ENCODE data around the gene KRTAP5-2.
"Not testable (repeated sequence)": the region's sequence is repeated elsewhere in the genome, so short reads cannot be mapped to it uniquely, and the experiment has no call there.

The KRTAP5-2 gene

DNA sequence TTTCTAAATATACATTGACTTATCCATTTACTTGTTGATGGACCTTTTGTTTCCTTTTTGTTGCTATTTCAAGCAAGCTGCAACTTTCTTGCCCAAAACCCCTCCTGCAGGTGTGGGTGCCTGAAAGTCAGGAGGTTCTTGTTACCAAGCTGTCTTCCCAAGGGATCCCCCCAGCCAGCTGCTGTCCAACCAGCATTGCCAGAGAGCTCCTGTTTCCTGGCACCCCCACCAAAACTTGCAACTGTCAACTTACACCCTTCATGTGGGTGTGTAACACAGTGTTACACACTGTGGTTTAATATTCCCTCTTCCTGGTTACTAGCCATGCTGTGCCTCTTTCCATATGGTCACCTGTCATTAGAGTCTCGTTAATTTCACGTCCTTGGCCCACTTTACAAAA, 11.4 kb downstream of the KRTAP5-2 start:
- DNase-seq, result peak; percentile 80

DNA sequence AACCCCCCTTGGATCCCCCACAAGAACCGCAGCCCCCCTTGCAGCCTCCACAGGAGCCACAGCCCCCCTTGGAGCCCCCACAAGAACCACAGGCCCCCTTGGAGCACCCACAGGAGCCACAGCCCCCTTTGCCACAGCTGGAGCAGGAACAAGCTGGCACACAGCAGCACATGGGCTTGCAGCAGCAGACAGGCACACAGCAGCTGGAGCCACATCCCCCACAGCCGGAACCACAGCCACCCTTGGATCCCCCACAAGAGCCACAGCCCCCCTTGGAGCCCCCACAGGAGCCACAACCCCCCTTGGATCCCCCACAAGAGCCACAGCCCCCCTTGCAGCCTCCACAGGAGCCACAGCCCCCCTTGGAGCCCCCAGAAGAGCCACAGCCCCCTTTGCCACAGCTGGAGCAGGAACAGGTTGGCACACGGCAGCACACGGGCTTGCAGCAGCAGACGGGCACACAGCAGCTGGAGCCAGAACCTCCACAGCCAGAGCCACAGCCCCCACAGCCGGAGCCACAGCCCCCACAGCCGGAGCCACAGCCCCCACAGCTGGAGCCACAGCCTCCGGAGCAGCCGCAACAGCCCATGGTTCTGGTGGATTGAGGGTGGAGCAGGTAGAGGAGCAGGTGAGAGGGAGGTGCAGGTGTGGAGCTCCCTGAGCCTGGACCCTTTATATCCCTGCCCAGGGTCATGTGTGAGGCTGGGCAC, 13.3 kb downstream of the KRTAP5-2 start, which contains the start of gene KRTAP5-1:
TSS of gene KRTAP5-1 (minus strand) at position 623 of the 710 bp plus-strand sequence. CDS start at position 589, 34 bp downstream.
- not testable (repeated sequence) for DNase-seq

GRCh38 chr11:1582909-1583308, 15.2 kb downstream of the KRTAP5-2 start:
- not testable (repeated sequence) for DNase-seq

GRCh38 chr11:1581976-1582375, 16.1 kb downstream of the KRTAP5-2 start:
- DNase-seq, result no peak

DNA sequence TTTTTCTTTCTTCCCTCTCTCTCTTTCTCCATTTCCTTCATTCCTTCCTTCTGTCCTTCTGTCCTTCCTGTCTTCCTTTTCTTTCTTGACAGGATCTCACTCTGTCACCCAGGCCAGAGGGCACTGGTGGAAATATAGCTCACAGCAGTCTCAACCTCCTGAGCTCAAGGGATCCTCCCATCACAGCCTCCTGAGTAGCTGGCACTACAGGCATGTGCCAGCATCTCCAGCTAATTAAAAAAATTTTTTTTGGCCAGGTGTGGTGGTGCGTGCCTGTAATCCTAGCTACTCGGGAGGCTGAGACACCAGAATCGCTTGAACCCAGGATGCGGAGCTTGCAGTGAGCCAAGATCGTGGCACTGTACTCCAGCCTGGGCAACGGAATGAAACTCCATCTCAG, 21.3 kb downstream of the KRTAP5-2 start:
- DNase-seq, result no peak

- not testable (repeated sequence) for DNase-seq
Measured at GRCh38 chr11:1575756-1576155, 22.3 kb downstream of the KRTAP5-2 start.

DNA sequence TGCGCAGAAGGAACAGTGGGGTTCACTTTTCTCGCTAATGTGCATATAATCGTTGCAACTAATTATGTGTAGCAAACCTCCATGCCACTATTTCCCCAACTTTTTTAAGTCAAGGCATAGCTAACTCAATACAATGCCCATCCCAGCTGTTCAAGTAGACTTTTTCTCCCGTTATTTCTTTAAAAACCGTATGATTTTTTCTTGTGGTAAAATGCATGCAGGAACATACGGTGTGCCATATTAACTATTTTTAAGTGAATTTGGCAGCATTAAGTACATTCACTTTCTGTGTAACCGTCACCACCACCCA, 23.2 kb downstream of the KRTAP5-2 start:
- no peak for DNase-seq

DNA sequence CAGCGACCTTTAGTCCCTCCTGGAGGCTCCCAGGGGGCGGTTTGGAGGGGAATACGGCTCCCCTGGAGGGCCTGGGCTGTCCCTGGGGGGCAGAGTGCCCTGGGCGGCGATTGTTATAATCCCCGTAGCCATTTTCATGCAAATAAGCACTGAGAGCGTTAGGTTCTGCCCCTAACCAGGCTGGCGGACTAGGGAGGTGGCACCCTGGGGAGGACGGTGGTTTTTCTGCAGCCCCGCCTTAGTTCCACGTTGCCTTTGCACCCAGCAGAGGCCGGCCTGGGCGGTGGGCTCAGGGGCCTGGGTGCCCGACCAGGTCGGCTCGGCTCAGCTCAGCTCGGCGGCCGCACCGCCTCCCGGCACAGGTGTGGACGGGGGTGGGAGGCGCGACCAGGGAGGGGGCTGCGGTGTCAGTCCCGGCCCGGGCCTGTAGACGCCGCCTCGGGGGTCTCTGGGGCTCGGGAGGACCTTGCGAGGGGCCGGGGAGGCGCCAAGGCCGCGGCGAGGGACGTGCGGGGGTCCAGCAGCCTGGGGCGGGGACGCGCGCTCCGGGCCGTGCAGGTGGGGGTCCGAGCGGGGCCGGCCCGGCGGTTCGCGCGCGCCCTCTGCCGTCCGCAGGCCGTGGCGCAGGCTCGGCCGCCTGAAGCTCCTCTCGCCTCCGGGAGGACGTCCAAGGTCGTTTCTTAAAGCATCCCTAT, 23.7 kb downstream of the KRTAP5-2 start:
- peak; percentile 86 for DNase-seq

DNA sequence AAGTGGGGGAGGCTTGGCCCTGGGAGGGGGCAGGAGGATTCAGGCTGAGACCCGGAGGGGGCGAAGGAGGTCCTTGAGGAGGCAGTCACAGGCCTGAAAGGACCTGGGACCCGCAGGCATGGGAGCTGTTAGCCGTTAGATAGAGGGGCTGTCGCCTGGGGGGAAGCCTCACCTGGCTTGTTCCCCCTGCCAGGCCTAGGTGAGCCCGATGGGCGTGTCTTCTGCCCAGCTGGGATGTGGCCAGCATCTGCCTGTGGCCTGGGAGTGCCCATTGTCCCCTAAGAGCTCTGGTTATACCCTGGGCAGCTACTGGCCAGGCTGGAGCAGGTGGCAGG, 24.2 kb downstream of the KRTAP5-2 start:
- DNase-seq, result peak; percentile 90

- peak; percentile 84 for DNase-seq
Measured at GRCh38 chr11:1573077-1573902, 24.8 kb downstream of the KRTAP5-2 start.

DNA sequence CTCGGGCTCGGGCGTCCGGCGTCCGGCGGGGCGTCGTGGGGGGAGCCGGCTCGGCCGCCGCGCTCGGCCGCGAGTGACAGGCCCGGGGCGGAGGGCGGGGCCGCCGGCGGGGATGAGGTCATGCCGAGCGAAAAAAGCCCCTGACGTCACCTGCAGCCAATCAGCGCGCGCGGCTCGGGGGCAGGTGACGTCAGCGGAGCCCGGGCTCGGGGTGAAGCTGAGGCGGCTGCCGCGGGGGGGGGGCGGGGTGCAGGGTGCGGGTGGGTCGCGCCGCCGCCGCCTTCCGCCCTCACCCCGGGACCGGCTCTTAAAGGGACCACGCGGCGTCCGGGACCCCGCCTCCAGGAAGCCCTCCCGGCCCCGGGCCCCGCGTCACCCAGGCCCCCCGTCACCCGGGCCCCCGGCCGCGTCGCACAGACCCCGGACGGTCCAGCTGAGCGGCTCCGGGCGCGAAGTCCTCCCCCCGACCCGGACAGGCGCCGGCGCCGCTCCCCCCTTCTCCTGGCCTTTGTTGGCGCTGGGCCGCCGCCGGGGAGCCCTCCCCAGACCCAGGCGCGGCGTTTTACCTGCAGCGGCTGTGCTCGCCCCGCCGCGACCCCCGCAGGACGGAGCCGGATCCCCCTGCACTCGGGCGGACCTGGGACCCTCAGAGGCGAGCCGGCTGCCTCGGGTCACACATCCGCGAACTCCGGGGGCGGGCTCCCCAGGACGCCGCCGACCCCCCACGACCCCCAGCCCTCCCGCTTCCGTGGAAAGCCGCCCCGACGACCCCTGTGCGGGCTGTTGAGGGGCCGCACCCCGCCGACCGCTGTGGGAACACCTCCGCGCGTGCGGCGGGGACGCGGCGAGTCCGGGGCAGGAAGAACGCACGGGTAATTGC, 25.7 kb downstream of the KRTAP5-2 start, which contains the start of gene DUSP8:
TSS of gene DUSP8 (minus strand) at position 75 of the 880 bp plus-strand sequence. CDS start 6,445 bp downstream, outside the sequence.
- DNase-seq, result peak; percentile 97

DNA sequence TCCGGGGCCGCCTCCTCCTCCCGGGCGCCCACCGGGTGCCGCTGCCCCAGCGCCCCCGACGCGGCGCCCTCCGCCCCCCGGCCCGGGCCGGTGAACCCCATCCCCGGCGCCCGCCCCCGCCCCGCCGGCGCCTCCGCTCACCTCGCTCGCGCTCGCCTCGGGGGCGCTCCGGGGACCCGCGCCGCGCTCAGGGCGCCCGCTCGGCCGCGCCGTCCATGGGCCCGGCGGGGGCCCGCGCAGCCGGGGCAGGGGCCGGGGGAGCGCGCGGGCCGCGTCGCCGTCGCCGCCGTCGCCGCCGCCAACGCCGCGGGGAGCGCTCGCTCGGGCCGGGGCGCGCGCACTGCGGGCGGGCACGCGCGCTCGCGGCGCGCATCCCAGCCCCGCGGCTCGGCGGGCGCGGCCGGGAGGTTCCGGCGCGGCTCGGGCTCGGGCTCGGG, 26.3 kb downstream of the KRTAP5-2 start:
- no peak for DNase-seq

GRCh38 chr11:1570896-1571759, 27.0 kb downstream of the KRTAP5-2 start:
- DNase-seq, result peak; percentile 75

DNA sequence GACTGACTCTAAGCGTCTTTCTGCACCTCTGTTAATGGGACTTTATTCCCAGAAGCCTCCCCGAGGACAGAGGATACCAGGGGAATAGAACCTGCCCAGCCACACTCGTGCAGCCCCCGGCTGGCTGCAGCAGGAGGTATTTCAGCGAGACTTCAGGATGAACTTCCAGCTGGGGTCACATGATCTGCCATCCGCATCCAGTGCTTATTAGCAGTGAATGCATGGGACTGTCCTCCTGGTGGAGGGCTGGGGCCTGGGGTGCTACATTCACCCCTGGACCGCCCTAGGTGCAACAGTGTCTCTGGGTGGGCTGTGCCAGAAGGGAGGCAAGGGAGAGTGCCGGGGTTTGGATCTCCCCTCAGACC, 27.6 kb downstream of the KRTAP5-2 start:
- DNase-seq, result peak; percentile 55

DNA sequence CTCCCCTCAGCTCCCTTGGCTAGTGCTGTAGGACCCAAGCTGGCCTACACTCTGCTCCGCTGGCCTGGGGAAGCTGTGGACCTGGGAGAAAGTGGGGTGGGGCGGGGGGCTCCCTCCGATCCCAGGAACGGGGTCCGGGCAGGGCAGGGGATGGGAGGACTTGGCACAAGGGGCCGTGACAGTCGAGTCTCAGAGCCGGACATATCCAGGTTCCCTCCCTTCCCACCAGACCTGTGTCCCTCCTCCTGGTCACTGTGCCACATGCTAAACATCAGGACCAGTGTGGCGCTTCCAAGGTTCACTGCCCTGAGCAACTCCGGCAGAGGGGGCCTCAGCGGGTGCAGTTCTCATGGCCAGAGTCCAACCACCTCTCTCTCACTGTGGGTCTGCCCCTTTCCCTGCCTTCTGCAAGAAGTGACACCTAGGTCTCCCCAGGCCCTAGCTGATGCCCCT, 28.1 kb downstream of the KRTAP5-2 start:
- DNase-seq, result no peak

DNA sequence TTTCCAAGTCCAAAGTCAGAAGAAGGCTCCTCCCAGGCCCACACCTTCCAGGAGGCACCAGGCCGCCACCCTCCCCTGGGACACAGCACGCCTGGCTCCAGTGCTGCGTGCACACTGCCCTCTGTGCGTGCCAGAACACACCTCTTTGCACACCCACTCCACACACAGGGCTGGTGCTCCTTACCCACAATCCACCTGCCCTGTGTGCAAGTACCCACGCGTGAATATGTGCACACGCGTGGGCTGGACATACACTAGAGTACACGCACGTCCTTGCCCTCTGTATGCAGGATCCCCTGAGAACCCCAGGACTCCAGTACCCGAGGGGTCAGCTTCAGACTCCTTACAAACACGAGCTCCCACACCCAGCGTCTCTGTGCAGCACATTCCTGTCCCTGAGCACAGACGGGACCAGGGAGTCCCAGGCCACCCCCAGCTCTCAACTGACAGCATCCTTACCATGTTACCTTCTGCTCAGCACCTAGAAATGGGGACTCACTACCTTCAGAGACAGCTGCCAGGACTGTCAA, 28.8 kb downstream of the KRTAP5-2 start:
- peak; percentile 23 for DNase-seq

DNA sequence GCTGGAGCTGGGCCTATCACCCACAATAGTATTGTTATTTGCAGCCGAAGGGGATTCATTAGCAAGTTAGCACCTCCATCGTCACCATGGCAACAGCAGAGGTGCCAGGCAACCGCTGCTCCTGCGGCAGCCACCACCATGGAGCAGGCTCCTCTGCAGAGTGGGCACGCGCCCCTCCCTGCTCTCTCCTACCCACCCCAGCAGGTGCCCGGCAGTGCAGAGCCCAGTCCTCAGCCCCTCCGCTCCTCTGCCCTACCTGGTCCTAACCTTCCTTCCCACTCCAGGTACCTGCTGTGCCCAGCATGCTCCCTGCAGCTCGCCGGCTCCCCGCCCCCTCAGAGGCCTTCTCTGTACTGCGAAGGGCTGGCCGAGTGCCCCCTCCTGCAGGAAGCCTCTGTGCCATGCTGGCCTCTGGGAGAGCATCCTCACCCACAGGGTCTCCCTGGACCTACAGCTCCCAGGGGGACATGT, 29.6 kb downstream of the KRTAP5-2 start:
- peak; percentile 61 for DNase-seq

GRCh38 chr11:1567721-1568100, 30.4 kb downstream of the KRTAP5-2 start:
- no peak for DNase-seq

GRCh38 chr11:1567052-1567720, 30.9 kb downstream of the KRTAP5-2 start:
- no peak for DNase-seq

GRCh38 chr11:1566381-1567051, 31.6 kb downstream of the KRTAP5-2 start:
- DNase-seq, result no peak
